GDM1 (cell line): Measurements from ENCODE around the gene PEPD.
"Not testable (repeated sequence)": the region's sequence is repeated elsewhere in the genome, so short reads cannot be mapped to it uniquely, and the experiment has no call there.

Experiments
- DNase-seq: peaks from one replicate; lab custom pipeline; 2025; lab: John Stamatoyannopoulos, UW

Gene PEPD

DNA sequence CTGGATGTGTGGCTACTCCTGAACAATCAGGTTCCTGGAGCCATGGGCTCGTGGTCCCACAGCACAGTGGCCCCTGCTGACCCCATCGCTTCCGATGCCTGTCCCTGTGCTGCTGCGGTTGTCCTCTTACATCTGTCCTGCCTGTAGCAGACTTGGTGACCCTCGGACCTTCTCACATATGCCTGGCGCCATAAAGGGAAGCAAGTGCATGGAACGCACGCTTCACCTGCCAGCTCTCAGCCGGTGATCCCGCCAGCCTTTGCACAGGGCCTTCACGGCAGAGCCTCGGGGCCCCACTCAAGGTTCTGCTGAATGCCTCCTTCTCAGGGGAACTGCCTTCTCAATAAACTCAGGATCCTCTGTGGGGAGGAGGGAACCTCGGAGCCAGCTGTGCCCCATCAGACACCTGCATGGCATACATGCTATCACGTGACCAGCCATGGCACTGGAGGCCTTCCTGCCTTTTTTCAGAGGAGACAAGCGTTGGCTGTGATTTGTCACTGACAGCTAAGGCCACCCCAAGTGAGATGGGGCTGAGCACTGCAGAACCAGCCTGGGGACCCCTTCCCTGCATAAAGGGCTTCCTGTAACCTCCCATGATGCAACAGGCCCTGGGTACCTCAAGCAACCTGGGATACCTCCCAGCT is 24.3 kb downstream of the PEPD start:
- DNase-seq = no peak

DNA sequence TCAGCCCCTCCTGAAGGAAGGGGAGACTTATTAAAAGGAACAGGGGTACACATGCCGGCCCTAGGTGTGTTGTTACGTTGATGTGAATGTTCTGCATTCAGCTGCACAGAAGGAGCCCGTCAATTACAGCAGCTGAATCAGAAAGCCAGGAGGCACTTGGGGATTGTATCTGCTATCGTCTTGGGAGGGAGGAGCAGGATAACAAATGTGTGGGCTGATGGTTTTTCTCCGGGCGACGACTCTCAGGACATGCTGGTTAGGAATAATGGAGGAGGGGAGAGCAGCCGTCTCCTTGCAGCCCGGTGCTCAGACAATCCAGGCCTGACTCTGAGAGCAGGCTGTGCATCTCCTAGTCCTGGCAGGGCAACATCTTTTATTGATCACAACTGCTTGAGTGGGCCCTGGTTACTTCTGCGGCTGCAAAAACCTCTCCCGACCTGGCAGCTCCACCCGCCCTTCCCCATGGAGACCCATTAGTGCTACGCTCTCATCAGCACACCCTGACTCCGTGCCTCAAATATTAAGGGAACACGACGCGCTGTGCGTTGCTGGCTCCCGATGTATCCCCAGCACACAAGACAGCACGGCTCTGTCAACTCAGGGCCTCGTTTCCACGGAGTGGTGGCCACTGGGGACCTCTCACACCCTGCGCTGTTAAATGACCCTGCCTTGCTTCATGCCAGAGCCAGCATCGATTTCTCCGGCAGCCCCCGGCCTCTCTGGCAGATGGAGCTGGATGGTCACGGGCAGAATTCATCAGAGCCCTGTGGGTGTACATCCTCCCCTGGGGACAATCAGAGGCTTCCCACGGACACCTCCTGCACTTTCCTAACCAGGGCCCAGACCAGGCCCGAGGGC is 25.3 kb downstream of the PEPD start:
- no peak for DNase-seq

DNA sequence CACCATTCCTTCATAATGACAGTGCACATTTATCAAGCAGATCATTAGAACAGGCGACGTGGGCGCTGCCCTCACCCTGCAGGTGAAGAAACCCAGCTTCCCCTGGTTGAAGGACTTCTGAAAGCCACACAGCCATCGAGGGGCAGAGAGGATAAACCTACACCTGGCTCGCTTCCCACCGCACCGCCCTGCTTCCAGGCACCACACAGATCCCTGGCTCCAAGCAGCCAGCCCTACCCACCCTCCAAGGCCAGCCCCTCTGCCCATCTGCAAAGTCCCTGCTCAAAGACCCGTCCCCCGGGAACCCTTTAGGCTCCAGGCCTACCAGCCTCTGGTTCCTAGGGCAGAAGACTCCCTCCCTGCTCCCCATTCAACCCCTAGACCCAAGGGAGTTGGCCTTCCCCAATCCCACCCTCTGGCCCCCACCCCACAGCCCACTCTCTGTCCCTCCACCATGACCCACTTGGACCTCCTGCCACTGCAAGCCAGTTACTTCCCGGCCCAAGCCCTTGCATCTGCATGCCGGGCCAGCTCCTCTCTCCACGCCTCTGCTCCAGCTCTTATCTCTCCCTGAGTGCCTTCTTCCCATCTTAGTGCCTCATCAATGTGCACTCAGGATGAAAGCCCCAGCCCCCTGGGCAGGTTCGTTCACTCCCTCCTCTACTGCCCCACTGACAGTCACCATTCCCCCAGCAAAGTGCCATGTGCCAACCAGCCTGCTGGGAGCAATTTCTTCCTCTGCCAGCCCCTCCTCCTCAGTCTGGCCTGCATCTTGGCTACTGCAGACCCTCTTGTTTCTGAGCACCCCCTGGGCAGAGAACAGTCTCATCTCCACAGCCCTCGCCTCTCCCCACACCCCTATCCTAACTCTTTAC is 28.0 kb downstream of the PEPD start:
- DNase-seq = no peak

DNA sequence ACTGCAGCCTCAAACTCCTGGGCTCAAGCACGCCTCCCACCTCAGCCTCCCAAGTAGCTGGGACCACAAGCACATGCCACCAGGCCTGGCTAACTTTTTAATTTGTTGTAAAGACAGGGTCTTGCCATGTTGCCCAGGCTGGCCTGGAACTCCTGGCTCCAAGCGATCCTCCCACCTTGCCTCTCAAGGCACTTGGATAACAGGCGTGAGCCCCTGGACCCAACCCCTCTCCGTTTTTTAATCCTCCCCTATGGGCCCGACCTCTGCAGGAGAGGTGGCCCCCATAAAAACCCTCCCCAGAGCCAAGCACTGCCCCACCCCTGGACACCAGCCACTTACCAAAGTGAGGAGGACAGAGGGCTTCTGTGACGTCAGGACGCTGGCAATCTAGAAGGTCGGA is 28.6 kb downstream of the PEPD start:
- no peak for DNase-seq

DNA sequence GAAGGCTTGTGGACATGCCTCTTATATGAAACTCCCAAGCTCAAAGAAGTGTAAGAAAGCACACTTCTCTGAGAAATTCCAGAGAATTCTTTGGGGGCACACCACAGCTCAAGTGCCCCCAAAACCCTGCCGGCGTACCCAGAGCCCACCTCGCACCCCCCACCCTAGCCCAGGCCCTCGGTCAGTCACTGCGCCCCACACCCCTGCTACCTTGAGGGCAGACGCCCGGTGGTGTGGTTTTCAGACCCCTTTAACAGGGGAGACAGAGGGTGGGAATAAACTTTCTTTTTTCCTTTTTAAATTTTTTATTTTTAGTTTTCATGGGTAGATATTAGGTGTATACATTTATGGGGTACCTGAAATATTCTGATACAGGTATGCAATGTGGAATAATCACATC is 29.5 kb downstream of the PEPD start:
- no peak for DNase-seq

DNA sequence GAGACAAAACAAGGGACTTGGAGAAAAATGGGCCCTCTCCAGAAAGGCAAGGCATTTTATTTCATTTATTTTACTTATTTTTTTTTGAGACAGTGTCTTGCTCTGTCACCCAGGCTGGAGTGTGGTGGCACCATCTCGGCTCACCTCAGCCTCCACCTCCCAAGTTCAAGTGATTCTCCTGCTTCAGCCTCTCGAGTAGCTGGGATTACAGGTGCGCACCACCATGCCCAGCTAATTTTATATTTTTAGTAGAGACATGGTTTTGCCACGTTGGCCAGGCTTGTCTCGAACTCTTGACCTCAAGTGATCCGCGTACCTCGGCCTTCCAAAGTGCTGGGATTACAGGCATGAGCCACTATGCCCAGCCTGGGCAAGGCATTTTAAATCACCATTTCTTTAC is 31.0 kb downstream of the PEPD start:
- DNase-seq = not testable (repeated sequence)

DNA sequence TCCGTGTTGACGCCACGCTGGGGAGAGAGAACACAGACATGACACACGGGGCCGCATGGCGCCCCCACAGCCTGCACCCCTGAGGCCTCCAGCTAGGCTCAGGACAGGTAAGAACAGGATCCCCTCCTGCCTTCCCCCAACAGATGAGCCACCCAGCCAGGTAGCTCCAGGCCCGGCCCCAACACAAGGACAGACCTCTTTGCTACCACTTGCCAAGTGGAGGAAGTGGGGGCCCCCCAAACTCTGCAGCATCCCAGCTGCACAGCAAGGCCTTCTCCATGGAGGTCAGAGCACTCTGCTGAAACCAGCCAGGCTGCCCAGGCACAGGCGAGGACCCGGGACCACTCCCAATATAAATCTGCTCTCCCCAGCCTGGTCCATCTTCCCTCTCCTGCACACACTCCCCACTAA is 31.5 kb downstream of the PEPD start:
- DNase-seq = no peak

DNA sequence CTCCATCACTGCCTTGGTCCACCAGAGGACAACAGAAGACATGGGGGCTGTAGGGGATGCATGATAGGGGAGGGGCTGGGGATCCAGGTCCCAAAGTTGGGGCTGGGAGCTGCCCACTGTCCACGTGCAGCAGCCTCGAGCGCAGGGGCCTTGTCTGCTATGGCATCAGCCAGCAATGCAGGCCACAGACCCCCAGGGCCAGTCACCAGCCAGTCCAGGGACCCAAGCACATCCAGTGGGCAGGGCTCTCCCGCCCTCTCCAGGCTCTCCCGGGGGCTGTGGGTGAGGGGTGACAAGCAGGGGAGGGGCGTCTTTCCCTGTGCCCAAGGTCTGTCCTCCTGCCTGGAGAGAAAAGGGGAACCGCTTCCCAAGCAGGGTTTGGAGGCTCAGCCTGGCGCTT is 32.8 kb downstream of the PEPD start:
- DNase-seq = no peak

DNA sequence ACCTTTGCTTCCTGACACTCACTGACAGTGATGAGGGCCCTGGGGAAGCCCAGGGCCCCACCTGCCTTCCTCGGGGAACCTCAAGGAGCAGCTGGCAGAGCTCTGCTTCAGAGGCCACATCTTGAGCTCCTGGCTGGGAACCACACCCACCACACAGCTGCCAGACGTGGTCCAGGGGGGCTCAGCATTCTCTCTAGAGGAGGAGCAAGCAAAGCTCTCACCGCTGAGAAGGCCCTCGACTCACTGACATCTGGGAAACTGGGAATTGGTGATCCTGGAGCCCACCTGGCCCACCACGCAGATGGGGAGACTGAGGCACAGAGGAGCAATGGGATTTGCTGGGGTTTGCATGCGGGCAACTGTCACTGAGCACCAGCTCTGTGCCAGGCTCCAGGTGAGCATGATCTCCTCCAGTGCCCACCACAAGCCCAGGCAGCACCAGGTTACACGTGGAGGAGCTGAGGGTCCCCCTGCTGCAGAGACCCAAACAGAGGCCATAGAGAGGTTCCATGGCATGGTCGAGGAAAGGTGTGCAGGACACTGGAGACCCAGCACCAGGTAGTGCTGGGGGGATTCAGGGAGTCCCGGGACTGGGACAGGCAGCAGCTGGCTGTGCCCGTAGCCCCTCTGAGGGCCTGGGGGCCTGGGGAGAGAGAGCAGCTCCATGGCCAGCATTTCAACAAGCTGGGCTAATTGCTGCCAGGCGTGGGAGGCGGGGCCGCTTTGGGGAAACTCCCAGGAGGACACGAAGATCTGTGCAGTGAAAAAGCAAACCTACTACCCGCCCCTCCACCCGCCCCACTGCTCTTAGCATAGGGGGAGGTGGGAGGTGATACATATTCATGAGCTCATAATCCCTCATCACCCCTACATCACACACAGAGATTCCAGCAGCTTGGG is 33.4 kb downstream of the PEPD start:
- DNase-seq = no peak

DNA sequence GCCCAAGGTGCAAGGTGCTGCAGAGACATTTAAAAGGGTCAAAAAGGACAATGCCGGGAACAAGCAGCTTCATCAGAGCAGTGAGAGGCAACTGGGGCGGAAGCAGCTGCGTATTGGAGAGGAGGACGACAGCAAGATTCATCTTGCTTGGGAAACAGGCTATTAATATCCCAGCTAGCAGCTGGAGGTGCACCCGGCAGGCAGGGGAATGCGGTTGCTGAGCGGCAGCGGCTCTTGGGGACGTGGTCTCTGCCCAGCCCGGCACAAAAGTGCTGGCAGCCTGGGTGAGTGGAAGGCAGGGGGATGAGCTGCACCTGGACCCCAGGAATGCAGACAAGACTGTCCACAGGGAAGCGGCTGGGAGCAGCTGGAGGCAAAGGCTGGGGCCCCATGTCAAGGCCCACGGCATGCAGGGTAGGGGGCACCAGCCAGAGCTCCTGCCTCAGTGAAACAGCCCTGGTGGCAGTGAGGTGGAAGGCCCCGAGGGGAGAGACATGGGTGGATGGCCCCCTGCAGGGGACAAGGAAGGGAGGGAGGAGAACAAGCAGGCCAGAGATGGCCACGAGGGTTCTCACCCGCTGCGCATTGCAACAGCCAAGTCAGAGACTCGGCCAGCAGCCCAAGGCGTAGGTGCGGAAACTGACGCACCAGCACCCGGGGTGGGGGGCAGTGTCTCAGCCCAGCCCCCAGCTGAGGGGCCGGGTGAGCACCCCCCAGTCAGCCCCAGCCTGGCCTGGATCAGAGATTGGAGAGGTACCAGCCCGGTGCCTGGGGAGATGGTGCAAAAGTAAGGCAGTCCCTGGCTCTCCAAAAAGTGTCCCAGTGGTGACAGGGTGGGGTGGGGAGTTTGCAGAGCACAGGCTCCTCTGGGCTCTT is 34.4 kb downstream of the PEPD start:
- no peak for DNase-seq

DNA sequence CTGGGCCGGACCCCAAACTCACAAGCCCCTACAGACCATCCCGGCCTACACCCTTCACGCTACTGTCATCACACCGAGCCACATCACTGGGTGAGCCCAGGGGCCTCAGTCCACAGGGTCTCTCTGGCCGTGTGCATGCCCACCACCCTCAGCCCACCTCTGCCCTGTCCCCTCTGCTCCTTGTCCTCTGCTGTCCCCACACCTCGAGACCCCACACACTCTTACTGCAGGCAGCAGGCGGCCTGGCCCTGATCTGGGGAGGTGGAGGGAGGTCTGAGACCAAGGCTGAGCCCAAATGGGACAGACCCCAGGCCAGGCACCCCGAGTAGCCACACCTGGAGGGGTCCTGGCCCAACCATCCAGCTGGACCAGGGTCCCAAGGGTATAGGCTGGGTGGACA is 35.2 kb downstream of the PEPD start:
- DNase-seq = no peak

DNA sequence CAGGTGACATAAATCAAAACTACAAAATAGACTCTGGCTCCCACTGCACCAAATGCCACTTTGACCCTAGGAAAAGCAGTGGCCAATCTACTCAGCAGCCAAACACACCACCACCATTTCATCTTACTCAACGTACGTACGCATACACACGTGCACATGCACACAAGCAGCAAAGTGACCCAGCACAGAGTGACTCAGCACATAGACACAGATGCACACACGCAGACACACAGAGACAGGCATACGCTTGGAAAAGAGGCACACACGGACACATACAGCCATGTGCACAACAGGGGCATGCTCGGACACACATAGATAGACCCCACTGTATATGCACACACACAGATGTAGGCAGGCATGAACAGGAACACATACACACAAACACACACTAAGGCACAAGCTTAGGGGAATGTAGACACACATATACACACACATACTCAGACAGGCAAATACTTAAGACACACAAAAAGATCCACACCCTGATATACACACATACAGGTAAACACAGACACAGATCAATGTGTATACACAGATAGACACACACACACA is 37.3 kb downstream of the PEPD start:
- no peak for DNase-seq

DNA sequence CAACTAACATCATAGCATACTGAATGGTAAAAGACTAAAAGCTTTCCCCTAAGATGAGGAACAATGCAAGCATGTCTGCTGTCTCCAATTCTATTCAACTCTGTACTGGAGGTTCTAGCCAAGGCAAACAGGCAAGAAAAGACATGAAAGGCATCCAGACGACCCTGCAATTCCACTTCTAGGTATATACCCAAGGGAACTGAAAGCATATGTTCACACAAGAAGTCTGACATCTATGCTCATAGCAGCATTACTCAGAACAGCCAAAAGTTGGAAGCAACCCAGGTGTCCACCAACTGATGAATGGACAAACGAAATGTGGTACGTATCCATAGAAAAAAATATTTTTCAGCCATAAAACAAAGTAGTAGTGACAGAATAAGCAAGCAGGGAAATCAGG is 39.1 kb downstream of the PEPD start:
- DNase-seq = no peak

DNA sequence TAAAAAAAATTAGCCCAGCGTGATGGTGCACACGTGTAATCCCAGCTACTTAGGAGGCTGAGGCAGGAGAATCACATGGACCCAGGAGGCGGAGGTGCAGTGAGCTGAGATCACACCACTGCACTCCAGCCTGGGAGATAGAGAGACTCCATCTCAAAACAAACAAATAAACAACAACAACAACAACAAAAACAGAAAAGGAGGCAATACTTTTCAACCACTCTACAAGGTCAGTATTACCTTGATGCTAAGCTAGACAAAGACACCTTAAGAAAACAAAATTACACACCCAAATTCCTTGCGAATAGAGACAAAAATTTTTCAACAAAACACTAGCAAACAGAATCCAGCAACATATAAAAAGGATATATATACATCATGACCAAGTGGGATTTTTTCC is 39.7 kb downstream of the PEPD start:
- DNase-seq = no peak

DNA sequence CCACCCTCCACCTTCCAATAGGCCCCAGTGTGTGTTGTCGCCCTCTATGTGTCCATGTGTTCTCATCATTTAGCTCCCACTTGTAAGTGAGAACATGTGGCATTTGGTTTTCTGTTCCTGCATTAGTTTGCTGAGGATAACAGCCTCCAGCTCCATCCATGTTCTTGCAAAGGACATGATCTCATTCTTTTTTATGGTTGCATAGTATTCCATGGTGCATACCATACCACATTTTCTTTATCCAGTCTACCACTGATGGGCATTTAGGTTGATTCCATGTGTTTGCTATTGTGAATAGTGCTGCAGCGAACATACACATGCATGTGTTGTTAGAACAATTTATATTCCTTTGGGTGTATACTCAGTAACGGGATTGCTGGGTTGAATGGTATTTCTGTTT is 42.0 kb downstream of the PEPD start:
- DNase-seq = not testable (repeated sequence)

DNA sequence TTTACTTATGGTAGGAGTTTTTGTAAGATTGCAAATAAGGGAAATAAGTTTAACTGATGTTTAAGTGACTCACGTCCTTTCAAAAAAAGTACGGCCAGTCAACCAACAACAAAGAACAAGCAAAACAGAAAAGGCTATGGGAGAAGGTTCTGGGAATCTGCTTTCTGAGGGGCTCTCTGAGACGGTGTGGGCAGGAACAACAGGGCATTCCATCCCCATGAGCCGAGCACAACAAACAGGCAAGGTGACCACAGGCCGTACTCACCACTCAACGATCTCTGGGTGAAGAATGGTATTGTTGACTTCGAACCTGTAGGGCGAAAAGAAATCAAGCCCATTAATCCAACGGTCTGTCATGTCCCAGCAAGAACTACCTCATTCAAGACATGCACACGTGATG is 43.8 kb downstream of the PEPD start:
- DNase-seq = no peak

DNA sequence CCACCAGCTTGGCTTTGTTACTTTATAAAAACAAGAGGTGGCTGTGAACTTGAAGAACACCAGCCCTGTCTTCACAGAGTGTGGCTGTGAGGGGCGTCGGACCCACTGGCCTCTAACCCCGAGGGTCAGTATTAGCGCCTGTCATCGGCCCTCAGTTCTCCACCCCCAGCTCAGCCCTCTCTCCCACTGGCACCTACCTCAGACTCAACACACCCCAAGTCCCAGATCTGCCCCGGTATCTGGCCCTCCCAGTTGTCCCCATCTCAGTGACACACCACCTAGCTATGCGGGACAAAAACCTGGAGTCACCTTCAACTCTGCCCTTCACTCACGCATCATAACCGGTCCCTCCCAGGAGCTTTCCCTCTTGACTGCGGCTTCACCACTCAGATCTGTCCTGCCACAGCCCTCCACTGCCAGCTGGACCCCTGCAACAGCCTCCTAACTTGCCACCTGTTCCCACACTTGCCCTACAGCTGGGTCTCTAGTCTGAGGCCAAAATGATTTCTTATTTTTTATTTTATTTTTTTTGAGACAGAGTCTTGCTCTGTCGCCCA is 45.4 kb downstream of the PEPD start:
- no peak for DNase-seq

DNA sequence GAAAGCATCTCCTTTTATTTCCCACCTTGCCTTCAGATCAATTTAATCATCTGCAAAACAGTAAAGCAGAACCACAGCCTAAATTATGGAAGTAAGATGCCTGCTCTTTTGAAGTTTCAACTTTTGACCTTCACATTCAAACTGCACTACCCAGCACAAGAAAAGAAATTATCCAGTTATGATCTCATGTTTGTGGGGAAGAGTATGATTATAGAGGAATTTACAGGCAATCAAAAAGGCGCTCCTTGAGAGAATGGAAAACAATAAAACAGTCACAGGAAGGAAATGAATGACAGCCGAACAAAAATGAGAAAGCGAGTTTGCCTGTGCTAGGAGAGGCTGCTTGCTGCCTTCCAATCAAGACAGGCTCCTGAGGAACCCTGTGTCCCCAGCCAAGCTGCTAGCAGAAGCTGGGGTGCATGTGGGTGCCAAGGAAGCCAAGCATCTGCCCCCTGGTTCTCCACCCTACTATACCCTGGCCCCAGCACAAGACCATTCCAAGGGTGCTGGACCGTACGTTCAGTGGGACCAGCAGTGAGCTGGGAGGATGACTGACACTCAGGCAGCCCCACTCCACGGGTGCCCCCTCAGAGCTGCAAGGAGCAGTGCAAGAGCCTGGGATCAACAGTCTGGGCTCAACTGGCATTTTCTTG is 47.8 kb downstream of the PEPD start:
- no peak for DNase-seq
